K562 (cell line): ENCODE data around the gene B3GALT4. TPM values are rescaled to one million over a fixed set of nuclear protein-coding genes. Genes with fewer than 3 reads are reported as not detected.
A peak's percentile ranks its signal among the peaks of the same experiment; 100 is the strongest.

Source experiments
- BCLAF1 ChIP-seq, 2 experiments: fragments of 450-650 bp in 1 of 2; IDR thresholded peaks; 2 replicates each; pipeline ENCODE4 v1.6.1; 2011 to 2017; ENCODE audit warnings: low read depth in 2 of 2, antibody characterized with exemption in 1 of 2, borderline replicate concordance in 1 of 2, low read length in 1 of 2, mild to moderate bottlenecking in 1 of 2, mixed read lengths in 1 of 2; ENCODE audit not compliant: control insufficient read depth in 1 of 2
- CGGBP1 ChIP-seq: fragments of 250-450 bp; sonication (Bioruptor Pico); IDR thresholded peaks from 2 replicates; pipeline ENCODE4 v1.9.0; 2021; ENCODE audit warnings: mild to moderate bottlenecking
- DMBX1 ChIP-seq: fragments of 250-450 bp; sonication (Bioruptor Pico); IDR thresholded peaks from 2 replicates; pipeline ENCODE4 v1.8.0; 2022; ENCODE audit warnings: inconsistent platforms, mild to moderate bottlenecking, moderate library complexity, borderline replicate concordance
- IRF9 ChIP-seq: fragments of 450-650 bp; IDR thresholded peaks from 2 replicates; pipeline ENCODE4 v1.6.1; 2016; ENCODE audit warnings: missing biosample characterization, missing genetic modification characterization
- MLLT1 ChIP-seq, 2 experiments: fragments of 450-650 bp; IDR thresholded peaks; 2 replicates each; pipeline ENCODE4 v1.6.1; 2016
- NFATC3 ChIP-seq: fragments of 450-650 bp; IDR thresholded peaks from 2 replicates; pipeline ENCODE4 v1.6.1; 2017; ENCODE audit warnings: mild to moderate bottlenecking
- NONO ChIP-seq, 2 experiments: fragments of 200-400 bp in 1 of 2; fragments of 450-650 bp in 1 of 2; formaldehyde crosslinking in 1 of 2; IDR thresholded peaks; 2 replicates each; pipeline ENCODE4 v1.6.1; 2017; ENCODE audit warnings: low read depth in 2 of 2, mild to moderate bottlenecking in 2 of 2, moderate library complexity in 2 of 2, low read length in 1 of 2
- NR3C1 ChIP-seq: sonication (generic); formaldehyde crosslinking; IDR thresholded peaks from 2 replicates; pipeline ENCODE4 v1.8.1; 2022; ENCODE audit warnings: missing genetic modification reagents
- SNRNP70 ChIP-seq: fragments of 200-400 bp; formaldehyde crosslinking; optimal IDR thresholded peaks from 2 replicates; pipeline ENCODE3; 2017; ENCODE audit warnings: low read depth, low read length
- ZNF212 ChIP-seq: fragments of 450-650 bp; formaldehyde crosslinking; IDR thresholded peaks from 2 replicates; pipeline ENCODE4 v1.4.0; 2020; ENCODE audit warnings: mild to moderate bottlenecking
- ZNF318 ChIP-seq, 2 experiments: fragments of 450-650 bp; IDR thresholded peaks; 2 replicates each; pipeline ENCODE4 v1.6.1; 2016; ENCODE audit warnings: mild to moderate bottlenecking in 2 of 2, borderline replicate concordance in 1 of 2, low read depth in 1 of 2, moderate library complexity in 1 of 2
- polyA plus RNA-seq, 8 experiments: library from polyadenylated mRNA; depleted of rRNA in 4 of 8; stranded (reverse) in 5 of 8; unstranded in 3 of 8; fragments of >200 nt; fragmentation: Nextera tagmentation in 2 of 8; fragmentation: Illumina TruSeq in 1 of 8; extraction: Ambion mirVana in 2 of 8; extraction: Trizol in 1 of 8; gene quantifications; 2 replicates each; pipeline versions ENCODE4 v1.2.1 to v1.2.3, GENCODE V29; 2011 to 2014; ENCODE audit warnings: inconsistent platforms in 1 of 8, missing spikeins in 1 of 8
- total RNA-seq, 7 experiments: library from RNA; depleted of rRNA in 6 of 7; stranded (reverse); fragments of >200 nt in 6 of 7; fragmentation: Illumina TruSeq in 2 of 7; extraction: Trizol in 2 of 7; gene quantifications; 2 replicates each; pipeline versions ENCODE4 v1.2.1 to v1.2.3, GENCODE V29; 2011 to 2021; ENCODE audit warnings: low replicate concordance in 1 of 7

B3GALT4 gene
- total and polyA plus RNA-seq, 9 of the 15 experiments (the other 6 are each of a cell fraction or from before 2014, with no cell fraction given): 0.11 to 1.3 (median 0.53) TPM; not detected in 1

GRCh38 chr6:33248932-33249731 lies 27.8 kb upstream of the B3GALT4 start (continued):
- TF ChIP-seq BCLAF1 (IDR thresholded peaks at IDR 0.05; ENCODE audit: borderline replicate concordance in 1 of 2, control insufficient read depth in 1 of 2, low read depth in 2 of 2, low read length in 1 of 2) (0 out of 4 replicates have a peak, but pooled peaks of 1 of the 2 experiments have one; percentile 42), IRF9 (no peak), MLLT1 (IDR thresholded peaks at IDR 0.05) (peak in 1 of 2 experiments; percentile 66; a peak in 1 of 4 replicates), CGGBP1 (CRISPR knock-in tag) (no peak), NONO (IDR thresholded peaks at IDR 0.05; ENCODE audit: low read depth in 2 of 2, low read length in 1 of 2) (0 out of 4 replicates have a peak, but pooled peaks of 1 of the 2 experiments have one; percentile 31), DMBX1 (CRISPR knock-in tag) (0 out of 2 replicates have a peak, but pooled peaks have one; percentile 60), ZNF318 (IDR thresholded peaks at IDR 0.05; ENCODE audit: borderline replicate concordance in 1 of 2, low read depth in 1 of 2) (no peak), NFATC3 (no peak), ZNF212 (CRISPR knock-in tag) (no peak), SNRNP70 (no peak), NR3C1 (CRISPR knock-in tag) (no peak)
